Endometrial microvascular endothelial cells (primary cell): Measurements from ENCODE around the gene CFAP52. TPM values are rescaled to one million over a fixed set of nuclear protein-coding genes. Genes with fewer than 3 reads are reported as not detected.

ENCODE experiments used
- in situ Hi-C: cut with HindIII; loops from 2 replicates; pipeline ENCODE4 v1.10.0; 2017; ENCODE audit warnings: low sequenced_read_pairs, low pct_unique_long_range_greater_than_20kb; ENCODE audit errors: inconsistent ontology term
- total RNA-seq: library from RNA; depleted of rRNA; stranded (reverse); fragments of >200 nt; gene quantifications from one replicate; pipeline ENCODE4 v1.2.3, GENCODE V29; 2015; ENCODE audit errors: inconsistent ontology term

CFAP52 gene
- total RNA-seq, 1 donor from 2014 or later, result not detected

- in situ Hi-C loops, result no loop called here
Observed at GRCh38 chr17:9676820-9677310, 100.4 kb downstream of the CFAP52 start.

GRCh38 chr17:9677411-9677810, 101.0 kb downstream of the CFAP52 start:
- in situ Hi-C loops, result no loop called here

- in situ Hi-C loops, result no loop called here
Observed at GRCh38 chr17:9677896-9678295, 101.5 kb downstream of the CFAP52 start.

GRCh38 chr17:9684955-9685621, 108.6 kb downstream of the CFAP52 start:
- in situ Hi-C loops, result no loop called here

Other genes with a start within 250 kb of the CFAP52 start
- 53.2 TPM for gene STX8, start 822 bp upstream of the CFAP52 start, total RNA-seq
- not detected for gene USP43, start 68.9 kb downstream of the CFAP52 start, total RNA-seq
- not detected for gene DHRS7C, start 214.9 kb downstream of the CFAP52 start, total RNA-seq
- not detected for gene GSG1L2, start 245.4 kb downstream of the CFAP52 start, total RNA-seq
- not detected for gene GLP2R, start 249.3 kb downstream of the CFAP52 start, total RNA-seq